HG02970 (cell line): ENCODE data around the gene LAD1.

Experiments used
- ATAC-seq: cut with Tn5 transposase; IDR thresholded peaks from one replicate; pipeline ENCODE4 v1.9.1; 2021; ENCODE audit warnings: mild to moderate bottlenecking, moderate library complexity, moderate number of reproducible peaks; ENCODE audit not compliant: unreplicated experiment, low FRiP score

The LAD1 gene

GRCh38 chr1:201419746-201420607, 20.9 kb upstream of the LAD1 start:
- no peak for ATAC-seq

- no peak for ATAC-seq
Observed at GRCh38 chr1:201419256-201419655, 20.1 kb upstream of the LAD1 start.

- ATAC-seq = no peak
Observed at GRCh38 chr1:201418461-201418860, 19.3 kb upstream of the LAD1 start.

GRCh38 chr1:201414051-201414738, 15.1 kb upstream of the LAD1 start:
- no peak for ATAC-seq

GRCh38 chr1:201411292-201411691, 12.2 kb upstream of the LAD1 start:
- ATAC-seq = no peak

- no peak for ATAC-seq
Observed at GRCh38 chr1:201409440-201409839, 10.3 kb upstream of the LAD1 start.

- no peak for ATAC-seq
Observed at GRCh38 chr1:201408834-201409200, 9.7 kb upstream of the LAD1 start.

GRCh38 chr1:201408176-201408833, 9.2 kb upstream of the LAD1 start:
- no peak for ATAC-seq

GRCh38 chr1:201406831-201407406, 7.8 kb upstream of the LAD1 start:
- ATAC-seq = no peak

- no peak for ATAC-seq
Observed at GRCh38 chr1:201405484-201405831, 6.3 kb upstream of the LAD1 start.

- ATAC-seq = no peak
Observed at GRCh38 chr1:201404722-201405483, 5.8 kb upstream of the LAD1 start.

- ATAC-seq = no peak
Observed at GRCh38 chr1:201404055-201404454, 4.9 kb upstream of the LAD1 start.

GRCh38 chr1:201403359-201403758, 4.2 kb upstream of the LAD1 start:
- no peak for ATAC-seq

GRCh38 chr1:201401700-201402099, 2.6 kb upstream of the LAD1 start:
- no peak for ATAC-seq

- ATAC-seq = no peak
Observed at GRCh38 chr1:201400852-201401230, 1.7 kb upstream of the LAD1 start.

GRCh38 chr1:201400212-201400851, 1.2 kb upstream of the LAD1 start:
- no peak for ATAC-seq

- no peak for ATAC-seq
Observed at GRCh38 chr1:201399352-201400126, 415 bp upstream of the LAD1 start.

- ATAC-seq = no peak
Observed at GRCh38 chr1:201397675-201398074, 1.4 kb downstream of the LAD1 start.

- ATAC-seq = no peak
Observed at GRCh38 chr1:201396861-201397464, 2.2 kb downstream of the LAD1 start.
